ENCODE measurements around the gene TEPSIN.

- no peak for TF ChIP-seq POLR2A (IDR thresholded peaks at IDR 0.05)
- TF ChIP-seq, protein P1, sequence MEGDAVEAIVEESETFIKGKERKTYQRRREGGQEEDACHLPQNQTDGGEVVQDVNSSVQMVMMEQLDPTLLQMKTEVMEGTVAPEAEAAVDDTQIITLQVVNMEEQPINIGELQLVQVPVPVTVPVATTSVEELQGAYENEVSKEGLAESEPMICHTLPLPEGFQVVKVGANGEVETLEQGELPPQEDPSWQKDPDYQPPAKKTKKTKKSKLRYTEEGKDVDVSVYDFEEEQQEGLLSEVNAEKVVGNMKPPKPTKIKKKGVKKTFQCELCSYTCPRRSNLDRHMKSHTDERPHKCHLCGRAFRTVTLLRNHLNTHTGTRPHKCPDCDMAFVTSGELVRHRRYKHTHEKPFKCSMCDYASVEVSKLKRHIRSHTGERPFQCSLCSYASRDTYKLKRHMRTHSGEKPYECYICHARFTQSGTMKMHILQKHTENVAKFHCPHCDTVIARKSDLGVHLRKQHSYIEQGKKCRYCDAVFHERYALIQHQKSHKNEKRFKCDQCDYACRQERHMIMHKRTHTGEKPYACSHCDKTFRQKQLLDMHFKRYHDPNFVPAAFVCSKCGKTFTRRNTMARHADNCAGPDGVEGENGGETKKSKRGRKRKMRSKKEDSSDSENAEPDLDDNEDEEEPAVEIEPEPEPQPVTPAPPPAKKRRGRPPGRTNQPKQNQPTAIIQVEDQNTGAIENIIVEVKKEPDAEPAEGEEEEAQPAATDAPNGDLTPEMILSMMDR (IDR thresholded peaks at IDR 0.05), result no peak
Measured at GRCh38 chr17:81231766-81232581, 6.9 kb downstream of the TEPSIN start.

Data from ovary (tissue), 3 donors.